ENCODE results near the gene TPI1.

DNA sequence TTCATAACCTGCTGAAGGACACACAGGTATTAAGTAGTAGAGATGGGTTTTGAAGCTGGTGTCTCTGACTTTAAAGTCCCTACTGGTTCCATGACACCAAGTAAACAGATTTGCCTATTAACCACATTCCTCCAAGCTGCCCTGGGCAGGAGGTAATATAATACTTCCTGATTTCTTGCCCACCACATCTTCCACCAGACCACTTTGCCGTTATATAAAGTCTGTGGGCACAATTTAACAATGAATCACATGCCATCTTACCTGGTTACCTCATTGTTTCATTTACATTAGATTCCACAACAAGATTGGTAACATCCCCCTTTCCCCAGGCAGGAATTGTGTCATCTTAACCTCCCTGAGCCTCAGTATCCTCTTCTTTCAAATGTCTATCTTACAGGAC, 36.4 kb downstream of the TPI1 start:
- TF ChIP-seq CTCF (IDR thresholded peaks at IDR 0.05; ENCODE audit: low read depth, low read length, poor library complexity, severe bottlenecking) (no peak), EZH2phosphoT487 (IDR thresholded peaks at IDR 0.05; ENCODE audit: borderline replicate concordance, low read length) (no peak)

Data from DOHH2 (cell line).